AG09319 (cell line): ENCODE data around the gene NDUFAF2.
"Not testable (repeated sequence)": the region's sequence is repeated elsewhere in the genome, so short reads cannot be mapped to it uniquely, and the experiment has no call there.

Experiments
- DNase-seq: peaks from one replicate; pipeline ENCODE4 v3.0.0-alpha.2; 2010; ENCODE audit warnings: low read depth; ENCODE audit errors: extremely low read depth
- CTCF ChIP-seq: IDR thresholded peaks from 2 replicates; pipeline ENCODE4 v1.5.1; 2011; ENCODE audit warnings: low read depth, mild to moderate bottlenecking, inconsistent platforms, low read length, moderate library complexity

The NDUFAF2 gene

DNA sequence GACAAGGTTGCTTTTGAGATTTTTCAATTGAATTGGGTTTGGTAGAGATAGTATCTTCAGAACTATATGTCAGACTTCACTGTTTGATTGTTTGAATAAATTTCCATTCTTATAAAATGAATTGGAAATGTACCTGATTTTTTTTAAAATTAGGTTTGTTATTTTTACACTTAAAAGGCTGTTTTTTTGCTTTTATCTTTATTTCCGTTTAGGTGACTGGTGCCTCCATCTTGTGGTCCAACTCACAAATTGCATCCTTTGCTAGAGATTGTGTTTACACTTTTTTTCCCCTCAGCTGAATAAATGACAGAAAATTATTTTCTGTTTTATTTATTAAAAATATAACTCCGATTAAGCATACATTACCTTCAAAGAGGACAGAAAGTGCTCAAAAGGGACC is 15.6 kb downstream of the NDUFAF2 start:
- peak; percentile 59 for TF ChIP-seq CTCF
- no peak for DNase-seq

GRCh38 chr5:60961685-60962084 is 16.7 kb downstream of the NDUFAF2 start:
- TF ChIP-seq CTCF: no peak
- peak; percentile 23 for DNase-seq

GRCh38 chr5:60972231-60972630 is 27.2 kb downstream of the NDUFAF2 start:
- TF ChIP-seq CTCF: no peak
- DNase-seq: no peak

DNA sequence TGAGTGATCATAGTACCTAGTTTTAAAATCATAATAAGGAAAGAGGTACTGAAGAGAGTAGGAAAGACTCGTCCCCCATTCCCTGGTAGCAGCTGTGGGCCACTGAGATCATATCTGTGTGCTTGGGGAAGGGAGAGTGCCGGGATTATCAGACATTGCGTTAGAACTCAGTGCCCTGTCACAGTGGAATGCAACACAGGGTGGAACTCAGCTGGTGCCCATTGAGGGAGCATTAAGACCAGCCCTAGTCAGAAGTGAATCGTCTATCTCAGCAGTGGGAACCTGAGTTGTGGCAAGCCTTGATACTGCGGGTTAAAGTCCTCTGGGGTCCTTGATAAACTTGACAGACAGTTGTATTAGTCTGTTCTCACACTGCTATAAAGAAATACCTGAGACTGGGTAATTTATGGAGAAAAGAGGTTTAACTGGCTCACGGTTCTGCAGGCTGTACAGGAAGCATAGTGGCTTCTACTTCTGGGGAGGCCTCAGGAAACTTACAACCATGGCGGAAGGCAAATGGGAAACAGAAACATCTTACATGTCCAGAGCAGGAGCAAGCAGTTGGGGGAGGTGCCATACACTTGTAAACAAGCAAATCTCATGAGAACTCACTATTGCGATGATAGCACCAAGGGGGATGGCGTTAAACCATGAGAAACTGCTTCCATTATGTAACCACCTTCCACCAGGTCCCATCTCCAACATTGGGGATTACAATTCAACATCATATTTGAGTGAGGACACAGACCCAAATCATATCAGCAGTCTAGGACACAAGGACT is 33.1 kb downstream of the NDUFAF2 start:
- TF ChIP-seq CTCF: no peak

GRCh38 chr5:60978968-60979367 is 34.0 kb downstream of the NDUFAF2 start:
- TF ChIP-seq CTCF: no peak
- DNase-seq: no peak

More for the DNA sequence above, 33.1 kb downstream of the NDUFAF2 start:
- DNase-seq: no peak

DNA sequence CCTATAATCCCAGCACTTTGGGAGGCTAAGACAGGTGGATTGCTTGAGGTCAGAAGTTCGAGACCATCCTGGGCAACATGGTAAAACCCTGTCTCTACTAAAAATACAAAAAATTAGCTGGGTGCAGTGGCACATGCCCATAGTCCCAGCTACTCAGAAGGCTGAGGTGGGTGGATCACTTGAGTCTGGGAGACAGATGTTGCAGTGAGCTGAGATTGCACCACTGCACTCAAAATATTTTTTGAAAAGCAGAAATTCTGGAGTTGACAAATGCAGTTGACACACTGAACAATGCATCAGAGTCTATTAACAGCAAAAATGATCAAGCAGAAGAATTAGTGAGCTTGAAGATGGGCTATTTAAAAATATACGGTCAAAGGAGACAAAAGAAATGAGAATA is 35.5 kb downstream of the NDUFAF2 start:
- no peak for TF ChIP-seq CTCF
- DNase-seq: no peak

GRCh38 chr5:60982127-60982526 is 37.1 kb downstream of the NDUFAF2 start:
- DNase-seq: not testable (repeated sequence)

GRCh38 chr5:60989790-60990189 is 44.8 kb downstream of the NDUFAF2 start:
- no peak for TF ChIP-seq CTCF
- no peak for DNase-seq
